SK-N-SH (cell line): ENCODE data around the gene OGDH. TPM values are rescaled to one million over a fixed set of nuclear protein-coding genes. Genes with fewer than 3 reads are reported as not detected.

Experiments
- CTCF ChIA-PET: fragments of 300-600, 350-600 bp; formaldehyde crosslinking; extraction: SDS; loops from one replicate; lab custom pipeline; 2021; lab: Yijun Ruan, JAX
- POLR2A ChIA-PET: fragments of 350-600 bp; sonication (Branson Sonifier 250); formaldehyde crosslinking; extraction: SDS; loops from one replicate; lab custom pipeline; 2020; ENCODE audit warnings: antibody characterized with exemption, inconsistent platforms; lab: Yijun Ruan, JAX
- DNase-seq: peaks from one replicate; pipeline ENCODE4 v3.0.0; 2012
- H2AFZ ChIP-seq: fragments of 200-600 bp; sonication (generic); 2 replicates; pipeline ENCODE4 v1.8.1; 2016; ENCODE audit warnings: antibody characterized with exemption, mild to moderate bottlenecking, low read depth
- H3F3A ChIP-seq: fragments of 200-600 bp; sonication (generic); replicated peaks from 2 replicates; pipeline ENCODE3; 2016; ENCODE audit warnings: antibody characterized with exemption, mild to moderate bottlenecking; ENCODE audit not compliant: insufficient read depth
- H3K27ac ChIP-seq, 2 experiments: fragments of 200-500 bp in 1 of 2; fragments of 200-600 bp in 1 of 2; sonication (Bioruptor generic) in 1 of 2; sonication (generic), shearing (Covaris generic) in 1 of 2; 2 replicates each; pipeline versions ENCODE4 v1.5.1 to v1.6.1; 2014 to 2016; ENCODE audit warnings: low read depth in 2 of 2, inconsistent platforms in 1 of 2, low read length in 1 of 2, mild to moderate bottlenecking in 1 of 2, mixed read lengths in 1 of 2
- H3K27me3 ChIP-seq: fragments of 200-600 bp; sonication (generic), shearing (Covaris generic); 2 replicates; pipeline ENCODE4 v1.6.1; 2016; ENCODE audit warnings: mixed run types; ENCODE audit not compliant: insufficient read depth
- H3K36me3 ChIP-seq, 2 experiments: fragments of 200-500 bp in 1 of 2; fragments of 200-600 bp in 1 of 2; sonication (Bioruptor generic) in 1 of 2; sonication (generic) in 1 of 2; replicated peaks in 1 of 2; 2 replicates each; pipeline versions ENCODE3 to v1.5.1; 2014 to 2016; ENCODE audit warnings: low read length in 1 of 2, mild to moderate bottlenecking in 1 of 2; ENCODE audit not compliant: insufficient read depth in 2 of 2, control insufficient read depth in 1 of 2
- H3K4me1 ChIP-seq, 2 experiments: fragments of 200-500 bp in 1 of 2; fragments of 200-600 bp in 1 of 2; sonication (Bioruptor generic) in 1 of 2; sonication (generic), shearing (Covaris generic) in 1 of 2; 2 replicates each; pipeline versions ENCODE4 v1.5.1 to v1.6.1; 2014 to 2016; ENCODE audit warnings: low read depth in 1 of 2, low read length in 1 of 2, mixed run types in 1 of 2; ENCODE audit not compliant: insufficient read depth in 2 of 2, control insufficient read depth in 1 of 2
- H3K4me2 ChIP-seq: fragments of 200-600 bp; sonication (generic), shearing (Covaris generic); 2 replicates; pipeline ENCODE4 v1.6.1; 2017; ENCODE audit warnings: mixed run types
- H3K4me3 ChIP-seq, 2 experiments: fragments of 200-500 bp in 1 of 2; fragments of 200-600 bp in 1 of 2; sonication (Bioruptor generic) in 1 of 2; sonication (generic), shearing (Covaris generic) in 1 of 2; 2 replicates each; pipeline versions ENCODE4 v1.5.1 to v1.8.1; 2014 to 2016; ENCODE audit warnings: low read depth in 2 of 2, inconsistent platforms in 1 of 2, low read length in 1 of 2, mild to moderate bottlenecking in 1 of 2, mixed read lengths in 1 of 2, moderate library complexity in 1 of 2
- H3K79me2 ChIP-seq: fragments of 200-600 bp; sonication (generic); 2 replicates; pipeline ENCODE4 v1.8.1; 2017; ENCODE audit warnings: mild to moderate bottlenecking; ENCODE audit not compliant: insufficient read depth
- H3K9ac ChIP-seq: fragments of 200-600 bp; sonication (generic); 2 replicates; pipeline ENCODE4 v1.6.1; 2017; ENCODE audit warnings: mixed run types
- H3K9me2 ChIP-seq: fragments of 200-600 bp; sonication (generic); 2 replicates; pipeline ENCODE4 v1.6.1; 2017; ENCODE audit warnings: mixed run types
- H3K9me3 ChIP-seq: fragments of 200-600 bp; sonication (generic); 2 replicates; pipeline ENCODE4 v1.6.1; 2017; ENCODE audit warnings: mixed run types, mild to moderate bottlenecking, moderate library complexity
- H4K20me1 ChIP-seq: fragments of 200-600 bp; sonication (generic); 2 replicates; pipeline ENCODE4 v1.6.1; 2017; ENCODE audit warnings: mild to moderate bottlenecking, mixed run types; ENCODE audit not compliant: insufficient read depth
- CTCF ChIP-seq: fragments of 200-600 bp; sonication (generic); IDR thresholded peaks from 2 replicates; pipeline ENCODE4 v1.6.1; 2017; ENCODE audit warnings: antibody characterized with exemption, mild to moderate bottlenecking, moderate library complexity
- ELF1 ChIP-seq: IDR thresholded peaks from 2 replicates; pipeline ENCODE4 v1.4.0; 2012
- EP300 ChIP-seq, 2 experiments: IDR thresholded peaks; 2 replicates each; pipeline versions ENCODE4 v1.4.0 to v1.6.1; 2012; ENCODE audit warnings: borderline replicate concordance in 1 of 2, low read depth in 1 of 2, low read length in 1 of 2
- FOSL2 ChIP-seq: IDR thresholded peaks from 2 replicates; pipeline ENCODE4 v1.4.0; 2012; ENCODE audit warnings: low read depth, mild to moderate bottlenecking, moderate library complexity, borderline replicate concordance
- FOXJ3 ChIP-seq: sonication (generic); formaldehyde crosslinking; IDR thresholded peaks from 2 replicates; pipeline ENCODE4 v1.5.1; 2020; ENCODE audit warnings: mild to moderate bottlenecking, missing genetic modification reagents
- GABPA ChIP-seq: IDR thresholded peaks from 2 replicates; pipeline ENCODE4 v1.4.0; 2012; ENCODE audit warnings: low read depth, mild to moderate bottlenecking
- MEF2A ChIP-seq: IDR thresholded peaks from 2 replicates; pipeline ENCODE4 v1.4.0; 2012; ENCODE audit warnings: low read depth, borderline replicate concordance
- MXI1 ChIP-seq: IDR thresholded peaks from 2 replicates; pipeline ENCODE4 v1.6.1; 2012; ENCODE audit warnings: mild to moderate bottlenecking, low read depth, low read length, improper control_type of control experiment
- POLR2AphosphoS5 ChIP-seq: IDR thresholded peaks from 2 replicates; pipeline ENCODE4 v1.6.1; 2012; ENCODE audit warnings: low read depth, low read length
- RAD21 ChIP-seq: IDR thresholded peaks from 2 replicates; pipeline ENCODE4 v1.6.1; 2012; ENCODE audit warnings: mild to moderate bottlenecking, low read length
- RCOR1 ChIP-seq: fragments of 150-350 bp; IDR thresholded peaks from 2 replicates; pipeline ENCODE4 v1.6.1; 2017; ENCODE audit warnings: antibody characterized with exemption, low read length
- REST ChIP-seq: IDR thresholded peaks from 2 replicates; pipeline ENCODE4 v1.6.1; 2012; ENCODE audit warnings: mild to moderate bottlenecking, low read depth, low read length, moderate library complexity
- RFX5 ChIP-seq: IDR thresholded peaks from 2 replicates; pipeline ENCODE4 v1.6.1; 2012; ENCODE audit warnings: mild to moderate bottlenecking, improper control_type of control experiment, low read length
- SIN3A ChIP-seq: IDR thresholded peaks from 2 replicates; pipeline ENCODE4 v1.6.1; 2012; ENCODE audit warnings: low read depth, mild to moderate bottlenecking, low read length, moderate library complexity, borderline replicate concordance
- SMC3 ChIP-seq: IDR thresholded peaks from 2 replicates; pipeline ENCODE4 v1.6.1; 2012; ENCODE audit warnings: low read depth, low read length, improper control_type of control experiment
- TCF12 ChIP-seq: IDR thresholded peaks from 2 replicates; pipeline ENCODE4 v1.4.0; 2012
- WGBS: methylation state at CpG from one replicate; pipeline ENCODE4 v1.1.6; 2017; ENCODE audit warnings: low lambda C conversion rate; 5-methylcytosine and 5-hydroxymethylcytosine counted together
- polyA plus RNA-seq, 3 experiments: library from polyadenylated mRNA; depleted of rRNA; stranded (reverse); fragments of >200 nt; gene quantifications; 2 replicates each; pipeline ENCODE4 v1.2.3, GENCODE V29; 2012
- TF ChIP-seq, protein P1 (sequence below): IDR thresholded peaks from 2 replicates; pipeline ENCODE4 v1.4.0; 2012; ENCODE audit warnings: low read depth, borderline replicate concordance
- TF ChIP-seq, protein P2 (sequence below): fragments of 150-350 bp; IDR thresholded peaks from 2 replicates; pipeline ENCODE4 v1.6.1; 2017; ENCODE audit warnings: antibody characterized with exemption, low read length, low read depth, borderline replicate concordance
- TF ChIP-seq, protein P3 (sequence below): IDR thresholded peaks from 2 replicates; pipeline ENCODE4 v1.4.0; 2012; ENCODE audit warnings: low read depth, borderline replicate concordance

The OGDH gene
- polyA plus RNA-seq, 1 of the 3 experiments (the other 2 are of a cell fraction), result 69.4 TPM

DNA sequence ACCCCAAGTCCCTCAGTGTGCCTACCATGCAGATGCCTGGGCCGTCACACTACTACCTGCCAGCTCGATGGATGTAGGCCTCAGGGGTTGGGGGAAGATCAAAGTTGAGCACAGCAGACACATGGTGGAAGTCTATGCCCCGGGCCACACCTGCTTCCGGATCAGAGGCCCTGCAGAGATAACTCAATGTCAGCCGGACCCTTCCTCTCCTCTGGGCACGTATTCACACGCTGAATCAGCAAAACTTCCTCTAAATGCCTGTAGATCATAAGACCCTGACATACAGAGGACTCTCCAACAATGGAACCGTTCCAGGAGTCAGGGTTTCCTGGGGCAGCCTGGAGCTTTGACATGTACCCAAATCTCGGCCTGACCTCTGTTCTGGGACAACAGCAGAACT, 36.5 kb upstream of the OGDH start:
- WGBS, result 93% methylated on average over 9 of the region's 9 CpGs
- CTCF ChIA-PET, result interaction anchor here (0.9 to 1.5 kb wide), 4 partner anchors 8 to 46 kb away, joined by 3 read pairs; no protein-coding TSS in a partner anchor
- no peaks in the 10 kb centered on the region for H3K27me3 ChIP-seq
- peaks cover 7 to 17% of the 10 kb centered on the region in 2 experiments for H3K4me1 ChIP-seq
- H3K9me2 ChIP-seq, result no peaks in the 10 kb centered on the region
- TF ChIP-seq RFX5 (no peak), FOSL2 (no peak), SMC3 (no peak), GABPA (no peak), ELF1 (no peak), FOXJ3 (CRISPR knock-in tag) (no peak), EP300 (IDR thresholded peaks at IDR 0.05; ENCODE audit: borderline replicate concordance in 1 of 2, low read depth in 1 of 2, low read length in 1 of 2) (no peak), CTCF (no peak), POLR2AphosphoS5 (no peak), MXI1 (no peak), MEF2A (no peak), RCOR1 (no peak), TCF12 (no peak), SIN3A (no peak), REST (no peak), RAD21 (no peak)
- TF ChIP-seq, protein P1, sequence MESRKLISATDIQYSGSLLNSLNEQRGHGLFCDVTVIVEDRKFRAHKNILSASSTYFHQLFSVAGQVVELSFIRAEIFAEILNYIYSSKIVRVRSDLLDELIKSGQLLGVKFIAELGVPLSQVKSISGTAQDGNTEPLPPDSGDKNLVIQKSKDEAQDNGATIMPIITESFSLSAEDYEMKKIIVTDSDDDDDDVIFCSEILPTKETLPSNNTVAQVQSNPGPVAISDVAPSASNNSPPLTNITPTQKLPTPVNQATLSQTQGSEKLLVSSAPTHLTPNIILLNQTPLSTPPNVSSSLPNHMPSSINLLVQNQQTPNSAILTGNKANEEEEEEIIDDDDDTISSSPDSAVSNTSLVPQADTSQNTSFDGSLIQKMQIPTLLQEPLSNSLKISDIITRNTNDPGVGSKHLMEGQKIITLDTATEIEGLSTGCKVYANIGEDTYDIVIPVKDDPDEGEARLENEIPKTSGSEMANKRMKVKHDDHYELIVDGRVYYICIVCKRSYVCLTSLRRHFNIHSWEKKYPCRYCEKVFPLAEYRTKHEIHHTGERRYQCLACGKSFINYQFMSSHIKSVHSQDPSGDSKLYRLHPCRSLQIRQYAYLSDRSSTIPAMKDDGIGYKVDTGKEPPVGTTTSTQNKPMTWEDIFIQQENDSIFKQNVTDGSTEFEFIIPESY, result no peak
- TF ChIP-seq, protein P2, sequence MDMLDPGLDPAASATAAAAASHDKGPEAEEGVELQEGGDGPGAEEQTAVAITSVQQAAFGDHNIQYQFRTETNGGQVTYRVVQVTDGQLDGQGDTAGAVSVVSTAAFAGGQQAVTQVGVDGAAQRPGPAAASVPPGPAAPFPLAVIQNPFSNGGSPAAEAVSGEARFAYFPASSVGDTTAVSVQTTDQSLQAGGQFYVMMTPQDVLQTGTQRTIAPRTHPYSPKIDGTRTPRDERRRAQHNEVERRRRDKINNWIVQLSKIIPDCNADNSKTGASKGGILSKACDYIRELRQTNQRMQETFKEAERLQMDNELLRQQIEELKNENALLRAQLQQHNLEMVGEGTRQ, result no peak
- TF ChIP-seq, protein P3, sequence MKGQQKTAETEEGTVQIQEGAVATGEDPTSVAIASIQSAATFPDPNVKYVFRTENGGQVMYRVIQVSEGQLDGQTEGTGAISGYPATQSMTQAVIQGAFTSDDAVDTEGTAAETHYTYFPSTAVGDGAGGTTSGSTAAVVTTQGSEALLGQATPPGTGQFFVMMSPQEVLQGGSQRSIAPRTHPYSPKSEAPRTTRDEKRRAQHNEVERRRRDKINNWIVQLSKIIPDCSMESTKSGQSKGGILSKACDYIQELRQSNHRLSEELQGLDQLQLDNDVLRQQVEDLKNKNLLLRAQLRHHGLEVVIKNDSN, result no peak
- TF ChIP-seq, all 33 proteins: peak for 0
- H3F3A ChIP-seq, result peaks cover 6% of the 10 kb centered on the region
- H3K36me3 ChIP-seq, result peaks cover 50 to 76% of the 10 kb centered on the region in 2 experiments
- no peak overlapping the region for H3K4me3 ChIP-seq
- POLR2A ChIA-PET, result interaction anchor here (0.6 kb wide), 1 partner anchor 8 kb away, joined by 3 read pairs; no protein-coding TSS in a partner anchor
- no peak overlapping the region for H3K27ac ChIP-seq
- H3K4me2 ChIP-seq, result no peak overlapping the region
- H4K20me1 ChIP-seq, result peaks cover 9% of the 10 kb centered on the region
- peaks cover 48% of the 10 kb centered on the region for H3K79me2 ChIP-seq
- H3K9ac ChIP-seq, result no peak overlapping the region
- no peak overlapping the region for H2AFZ ChIP-seq
- DNase-seq, result no peak
- no peaks in the 10 kb centered on the region for H3K9me3 ChIP-seq
